Embryonic facial prominence (tissue), 1 donor: ENCODE measurements around the gene ALKBH8.
A peak's percentile ranks its signal among the peaks of the same experiment; 100 is the strongest.
"Not testable (repeated sequence)": the region's sequence is repeated elsewhere in the genome, so short reads cannot be mapped to it uniquely, and the experiment has no call there.

Experiments used
- DNase-seq: peaks from one replicate; pipeline ENCODE4 v3.0.0-alpha.2; 2016; ENCODE audit errors: extremely low spot score

The ALKBH8 gene

GRCh38 chr11:107565219-107565937 lies at the start of gene ALKBH8:
ALKBH8 (minus strand) TSS chr11:107565735; CDS start chr11:107560893, 4,842 bp downstream.
- DNase-seq: peak; percentile 47

- DNase-seq: no peak
Observed at GRCh38 chr11:107612445-107612844, 46.9 kb upstream of the ALKBH8 start.

GRCh38 chr11:107609400-107610218 lies 44.1 kb upstream of the ALKBH8 start:
- DNase-seq: no peak

GRCh38 chr11:107608809-107609208 lies 43.3 kb upstream of the ALKBH8 start:
- no peak for DNase-seq

- no peak for DNase-seq
Observed at GRCh38 chr11:107606141-107606540, 40.6 kb upstream of the ALKBH8 start.

- no peak for DNase-seq
Observed at GRCh38 chr11:107605061-107606006, 39.8 kb upstream of the ALKBH8 start.

- no peak for DNase-seq
Observed at GRCh38 chr11:107598225-107599139, 32.9 kb upstream of the ALKBH8 start.

- no peak for DNase-seq
Observed at GRCh38 chr11:107594736-107595135, 29.2 kb upstream of the ALKBH8 start.

- DNase-seq: no peak
Observed at GRCh38 chr11:107593951-107594350, 28.4 kb upstream of the ALKBH8 start.

- peak; percentile 26 for DNase-seq
Observed at GRCh38 chr11:107592813-107593212, 27.3 kb upstream of the ALKBH8 start.

GRCh38 chr11:107592231-107592590 lies 26.7 kb upstream of the ALKBH8 start:
- no peak for DNase-seq

- no peak for DNase-seq
Observed at GRCh38 chr11:107591378-107592230, 26.1 kb upstream of the ALKBH8 start.

GRCh38 chr11:107590460-107591377 lies 25.2 kb upstream of the ALKBH8 start, which contains the start of gene ELMOD1:
ELMOD1 (plus strand) TSS chr11:107591147; CDS start chr11:107618190, 27,043 bp downstream.
- DNase-seq: no peak

- no peak for DNase-seq
Observed at GRCh38 chr11:107587306-107587979, 21.9 kb upstream of the ALKBH8 start.

- no peak for DNase-seq
Observed at GRCh38 chr11:107583629-107584195, 18.2 kb upstream of the ALKBH8 start.

GRCh38 chr11:107581147-107581546 lies 15.6 kb upstream of the ALKBH8 start:
- no peak for DNase-seq

- not testable (repeated sequence) for DNase-seq
Observed at GRCh38 chr11:107579169-107579568, 13.6 kb upstream of the ALKBH8 start.

GRCh38 chr11:107577346-107577711 lies 11.8 kb upstream of the ALKBH8 start:
- no peak for DNase-seq
